GM21447 (cell line): Measurements from ENCODE around the gene NMT1.

Source experiments
- ATAC-seq: cut with Tn5 transposase; IDR thresholded peaks from one replicate; pipeline ENCODE4 v1.9.1; 2021; ENCODE audit not compliant: unreplicated experiment

The NMT1 gene

GRCh38 chr17:45077643-45078042 lies 16.5 kb downstream of the NMT1 start:
- no peak for ATAC-seq

- ATAC-seq = no peak
Observed at GRCh38 chr17:45081047-45081703, 20.1 kb downstream of the NMT1 start.

- no peak for ATAC-seq
Observed at GRCh38 chr17:45086391-45086790, 25.3 kb downstream of the NMT1 start.

GRCh38 chr17:45086865-45087503 lies 25.9 kb downstream of the NMT1 start:
- ATAC-seq = no peak

- no peak for ATAC-seq
Observed at GRCh38 chr17:45087504-45087975, 26.4 kb downstream of the NMT1 start.

- no peak for ATAC-seq
Observed at GRCh38 chr17:45087978-45088377, 26.9 kb downstream of the NMT1 start.

- no peak for ATAC-seq
Observed at GRCh38 chr17:45088741-45089140, 27.6 kb downstream of the NMT1 start.

- ATAC-seq = no peak
Observed at GRCh38 chr17:45090711-45091110, 29.6 kb downstream of the NMT1 start.

GRCh38 chr17:45091778-45092425 lies 30.8 kb downstream of the NMT1 start:
- no peak for ATAC-seq

- no peak for ATAC-seq
Observed at GRCh38 chr17:45092911-45093430, 31.9 kb downstream of the NMT1 start.

- ATAC-seq = no peak
Observed at GRCh38 chr17:45093444-45094110, 32.5 kb downstream of the NMT1 start.

- no peak for ATAC-seq
Observed at GRCh38 chr17:45096141-45096540, 35.0 kb downstream of the NMT1 start.

GRCh38 chr17:45096926-45097325 lies 35.8 kb downstream of the NMT1 start:
- ATAC-seq = no peak

- ATAC-seq = no peak
Observed at GRCh38 chr17:45098081-45098868, 37.2 kb downstream of the NMT1 start.

- no peak for ATAC-seq
Observed at GRCh38 chr17:45098869-45099616, 37.9 kb downstream of the NMT1 start.

GRCh38 chr17:45101546-45101882 lies 40.4 kb downstream of the NMT1 start:
- ATAC-seq = no peak

- ATAC-seq = no peak
Observed at GRCh38 chr17:45101883-45102811, 41.0 kb downstream of the NMT1 start.

- no peak for ATAC-seq
Observed at GRCh38 chr17:45102856-45103255, 41.7 kb downstream of the NMT1 start.

- ATAC-seq = no peak
Observed at GRCh38 chr17:45103269-45103795, 42.2 kb downstream of the NMT1 start.
